OCI-LY7 (cell line): ENCODE data around the gene TOB2. TPM values are rescaled to one million over a fixed set of nuclear protein-coding genes. Genes with fewer than 3 reads are reported as not detected.

Experiments used
- BruUV-seq: library from RNA; stranded (reverse); fragments of 400-500 nt; replicated peaks from 2 replicates; lab custom pipeline; 2021; lab: Mats Ljungman, UMichigan
- CTCF ChIA-PET: fragments of 300-600 bp; sonication (Branson Sonifier 250); formaldehyde crosslinking; loops from one replicate; lab custom pipeline; 2022; ENCODE audit warnings: antibody characterized with exemption; ENCODE audit not compliant: unreplicated experiment; lab: Charles Lee
- POLR2A ChIA-PET: fragments of 300-600 bp; sonication (Branson Sonifier 250); formaldehyde crosslinking; loops from one replicate; lab custom pipeline; 2022; ENCODE audit warnings: antibody characterized with exemption; lab: Charles Lee
- DNase-seq: peaks from one replicate; pipeline ENCODE4 v3.0.0-alpha.2; 2015; ENCODE audit warnings: low spot score
- H2AFZ ChIP-seq: fragments of 200-600 bp; sonication (generic), shearing (Covaris generic); 2 replicates; pipeline ENCODE4 v1.6.1; 2014; ENCODE audit warnings: mild to moderate bottlenecking, antibody characterized with exemption, low read length, moderate library complexity
- H3K27ac ChIP-seq: fragments of 200-600 bp; sonication (generic); 2 replicates; pipeline ENCODE4 v1.5.1; 2014; ENCODE audit warnings: mixed run types, low read depth, mild to moderate bottlenecking, moderate library complexity, low read length, inconsistent platforms; ENCODE audit not compliant: poor library complexity, severe bottlenecking
- H3K36me3 ChIP-seq: fragments of 200-600 bp; sonication (generic); 2 replicates; pipeline ENCODE4 v1.6.1; 2014; ENCODE audit warnings: mild to moderate bottlenecking, antibody characterized with exemption, low read length, moderate library complexity, mixed read lengths; ENCODE audit not compliant: insufficient read depth
- H3K4me1 ChIP-seq: fragments of 200-600 bp; sonication (generic); 2 replicates; pipeline ENCODE4 v1.5.1; 2014; ENCODE audit warnings: mild to moderate bottlenecking, low read length; ENCODE audit not compliant: insufficient read depth, poor library complexity, severe bottlenecking
- H3K4me2 ChIP-seq: fragments of 200-600 bp; sonication (generic); 2 replicates; pipeline ENCODE4 v1.6.1; 2014; ENCODE audit warnings: mild to moderate bottlenecking, low read length
- H3K4me3 ChIP-seq: fragments of 200-600 bp; sonication (generic); 2 replicates; pipeline ENCODE4 v1.5.1; 2014; ENCODE audit warnings: mild to moderate bottlenecking, low read depth, low read length; ENCODE audit not compliant: poor library complexity, severe bottlenecking
- H3K79me2 ChIP-seq: fragments of 200-600 bp; sonication (generic); 2 replicates; pipeline ENCODE4 v1.6.1; 2016; ENCODE audit warnings: low read depth, mild to moderate bottlenecking, low read length, moderate library complexity, mixed read lengths; ENCODE audit not compliant: insufficient read depth
- H3K9me2 ChIP-seq: fragments of 200-600 bp; sonication (generic); 2 replicates; pipeline ENCODE4 v1.6.1; 2016; ENCODE audit warnings: mild to moderate bottlenecking, low read length, mixed read lengths; ENCODE audit not compliant: insufficient read depth
- H3K9me3 ChIP-seq: fragments of 200-600 bp; sonication (generic); 2 replicates; pipeline ENCODE4 v1.6.1; 2014; ENCODE audit warnings: mild to moderate bottlenecking, mixed run types, low read length, mixed read lengths
- H4K20me1 ChIP-seq: fragments of 200-600 bp; sonication (generic); 2 replicates; pipeline ENCODE4 v1.6.1; 2014; ENCODE audit warnings: mild to moderate bottlenecking, antibody characterized with exemption, low read length, moderate library complexity, mixed read lengths; ENCODE audit not compliant: insufficient read depth
- EZH2phosphoT487 ChIP-seq: fragments of 200-600 bp; sonication (generic); IDR thresholded peaks from 2 replicates; pipeline ENCODE4 v1.6.1; 2018; ENCODE audit warnings: low read depth, borderline replicate concordance, mild to moderate bottlenecking, mixed run types, antibody characterized with exemption, low read length, moderate library complexity, mixed read lengths
- intact Hi-C: fragments of 100-400 bp; cut with micrococcal nuclease; formaldehyde crosslinking; loops from one replicate; pipeline ENCODE4 v1.10.0; 2022; ENCODE audit not compliant: unreplicated experiment
- total RNA-seq, 2 experiments: library from RNA; depleted of rRNA in 1 of 2; stranded (reverse); fragments of >200 nt in 1 of 2; shearing (Covaris generic) in 1 of 2; gene quantifications; 2 replicates each; pipeline ENCODE4 v1.2.3, GENCODE V29; 2014 to 2022
- TF ChIP-seq, protein P1 (sequence below): fragments of 200-600 bp; sonication (generic); conservative IDR thresholded peaks from 2 replicates; pipeline ENCODE4 v1.5.1; 2014; ENCODE audit warnings: mild to moderate bottlenecking, antibody characterized with exemption, low read length, moderate library complexity, mixed read lengths

The TOB2 gene
- total RNA-seq, 2 experiments from 2014 or later, result 13.5 to 27.0 TPM

DNA sequence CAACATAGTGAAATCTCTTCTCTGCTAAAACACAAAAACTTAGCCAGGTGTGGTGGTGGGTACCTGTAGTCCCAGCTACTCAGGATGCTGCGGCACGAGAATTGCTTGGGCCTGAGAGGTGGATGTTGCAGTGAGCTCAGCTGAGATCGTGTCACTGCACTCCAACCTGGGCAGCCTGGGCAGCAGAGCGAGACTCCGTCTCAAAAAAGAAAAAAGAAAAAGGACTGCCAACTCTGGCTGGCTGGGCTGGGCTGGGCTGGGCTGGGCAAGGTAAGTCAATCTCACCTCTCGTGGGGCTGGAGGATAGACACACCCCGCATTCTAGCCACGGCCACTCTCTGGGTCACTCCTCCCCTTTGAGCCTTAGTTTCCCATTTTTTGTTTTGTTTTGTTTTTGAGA lies 37.9 kb downstream of the TOB2 start:
- Histone ChIP-seq H4K20me1 (no peaks in the 10 kb centered on the region), H3K27ac (no peak overlapping the region), H3K36me3 (no peaks in the 10 kb centered on the region), H3K79me2 (no peaks in the 10 kb centered on the region; the same call in 1 of the 2 replicates), H2AFZ (no peak overlapping the region), H3K4me3 (no peak overlapping the region), H3K4me1 (peaks cover 27% of the 10 kb centered on the region), H3K9me3 (no peaks in the 10 kb centered on the region), H3K4me2 (no peak overlapping the region), H3K9me2 (no peaks in the 10 kb centered on the region)
- BruUV-seq, result no TSS peak
- no peak for DNase-seq
- TF ChIP-seq EZH2phosphoT487, result no peak
- TF ChIP-seq, protein P1, sequence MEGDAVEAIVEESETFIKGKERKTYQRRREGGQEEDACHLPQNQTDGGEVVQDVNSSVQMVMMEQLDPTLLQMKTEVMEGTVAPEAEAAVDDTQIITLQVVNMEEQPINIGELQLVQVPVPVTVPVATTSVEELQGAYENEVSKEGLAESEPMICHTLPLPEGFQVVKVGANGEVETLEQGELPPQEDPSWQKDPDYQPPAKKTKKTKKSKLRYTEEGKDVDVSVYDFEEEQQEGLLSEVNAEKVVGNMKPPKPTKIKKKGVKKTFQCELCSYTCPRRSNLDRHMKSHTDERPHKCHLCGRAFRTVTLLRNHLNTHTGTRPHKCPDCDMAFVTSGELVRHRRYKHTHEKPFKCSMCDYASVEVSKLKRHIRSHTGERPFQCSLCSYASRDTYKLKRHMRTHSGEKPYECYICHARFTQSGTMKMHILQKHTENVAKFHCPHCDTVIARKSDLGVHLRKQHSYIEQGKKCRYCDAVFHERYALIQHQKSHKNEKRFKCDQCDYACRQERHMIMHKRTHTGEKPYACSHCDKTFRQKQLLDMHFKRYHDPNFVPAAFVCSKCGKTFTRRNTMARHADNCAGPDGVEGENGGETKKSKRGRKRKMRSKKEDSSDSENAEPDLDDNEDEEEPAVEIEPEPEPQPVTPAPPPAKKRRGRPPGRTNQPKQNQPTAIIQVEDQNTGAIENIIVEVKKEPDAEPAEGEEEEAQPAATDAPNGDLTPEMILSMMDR, result no peak
- CTCF ChIA-PET, result no interaction called here
- intact Hi-C loops, result no loop called here
- POLR2A ChIA-PET, result interaction anchor here (0.5 to 1.1 kb wide), 3 partner anchors 8 to 60 kb away, joined by 3 to 5 read pairs (median 3); partner anchors contain the start of genes ACO2 and TOB2

DNA sequence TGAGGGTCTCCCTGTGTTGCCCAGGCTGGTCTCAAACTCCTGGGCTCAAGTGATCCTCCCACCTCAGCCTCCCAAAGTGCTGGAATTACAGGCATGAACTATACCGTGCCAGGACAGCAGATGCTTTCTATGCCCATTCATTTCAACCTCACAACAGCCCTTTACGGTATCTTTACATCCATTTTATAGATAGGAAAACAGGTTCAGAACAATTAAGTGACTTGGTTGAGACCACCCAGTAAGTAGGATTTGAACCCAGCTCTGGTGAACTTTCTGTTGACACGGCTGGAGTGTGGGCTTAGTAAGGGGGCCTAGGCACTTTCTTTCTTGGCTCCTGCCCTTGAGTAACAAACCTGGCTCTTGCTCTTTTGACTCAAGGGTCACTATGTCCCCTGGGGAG lies 39.2 kb downstream of the TOB2 start:
- Histone ChIP-seq H4K20me1 (no peaks in the 10 kb centered on the region), H3K36me3 (no peaks in the 10 kb centered on the region), H2AFZ (no peak overlapping the region), H3K4me2 (no peak overlapping the region), H3K4me3 (no peak overlapping the region), H3K4me1 (peaks cover 21% of the 10 kb centered on the region), H3K27ac (no peak overlapping the region), H3K9me2 (no peaks in the 10 kb centered on the region), H3K9me3 (no peaks in the 10 kb centered on the region), H3K79me2 (no peaks in the 10 kb centered on the region; the same call in 1 of the 2 replicates)
- ChIA-PET CTCF (no interaction called here), POLR2A (no interaction called here)
- BruUV-seq, result no TSS peak
- TF ChIP-seq EZH2phosphoT487, result no peak
- TF ChIP-seq, protein P1, result no peak
- no peak for DNase-seq
- intact Hi-C loops, result no loop called here

DNA sequence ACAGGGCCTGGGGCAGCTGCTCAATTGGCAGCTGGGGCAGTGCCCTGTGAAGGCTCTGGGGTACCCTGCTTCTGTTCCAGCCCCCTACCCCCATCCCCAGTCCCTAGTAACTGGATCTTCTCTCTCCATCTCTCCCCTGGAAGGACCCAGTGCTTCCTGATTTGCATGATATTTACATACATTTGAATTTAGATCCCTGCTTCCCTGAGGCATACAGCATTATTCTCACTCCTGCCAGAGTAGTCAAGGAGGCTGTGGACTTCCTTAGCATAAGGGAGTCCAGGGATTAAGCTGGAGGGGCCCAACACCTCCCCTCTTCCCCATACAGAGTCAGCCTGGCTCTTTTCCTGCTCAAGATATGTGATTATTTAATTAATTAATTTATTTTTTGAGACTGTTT lies 40.2 kb downstream of the TOB2 start:
- ChIA-PET CTCF (no interaction called here), POLR2A (no interaction called here)
- H3K4me2 ChIP-seq, result no peak overlapping the region
- H3K27ac ChIP-seq, result no peak overlapping the region
- peaks cover 11% of the 10 kb centered on the region for H3K4me1 ChIP-seq
- H3K9me2 ChIP-seq, result no peaks in the 10 kb centered on the region
- H4K20me1 ChIP-seq, result no peaks in the 10 kb centered on the region
- no peak for DNase-seq
- intact Hi-C loops, result no loop called here
- BruUV-seq, result no TSS peak
- H3K36me3 ChIP-seq, result no peaks in the 10 kb centered on the region
- H3K4me3 ChIP-seq, result no peak overlapping the region
- no peaks in the 10 kb centered on the region for H3K79me2 ChIP-seq
- no peaks in the 10 kb centered on the region for H3K9me3 ChIP-seq
- TF ChIP-seq EZH2phosphoT487, result no peak
- TF ChIP-seq, protein P1, result no peak
- H2AFZ ChIP-seq, result no peak overlapping the region
